DND-41 (cell line): ENCODE measurements around the gene KITLG.
"Not testable (repeated sequence)": the region's sequence is repeated elsewhere in the genome, so short reads cannot be mapped to it uniquely, and the experiment has no call there.

ENCODE experiments used
- ATAC-seq: fragments of 200-7000 bp; cut with Tn5 transposase; 3 replicates; pipeline ENCODE4 v1.9.1; 2021; ENCODE audit warnings: low read depth; ENCODE audit not compliant: insufficient read depth
- DNase-seq: peaks from one replicate; pipeline ENCODE4 v3.0.0-alpha.2; 2020
- H2AFZ ChIP-seq: 2 replicates; pipeline ENCODE4 v1.6.0; 2012; ENCODE audit warnings: low read depth, low read length
- H3K27ac ChIP-seq: 2 replicates; pipeline ENCODE4 v1.5.1; 2012; ENCODE audit warnings: low read length, inconsistent platforms
- H3K27me3 ChIP-seq: fragments of 200-600 bp; sonication (generic); 2 replicates; pipeline ENCODE4 v1.6.0; 2012; ENCODE audit warnings: low read length, mild to moderate bottlenecking, inconsistent platforms; ENCODE audit not compliant: insufficient read depth, poor library complexity
- H3K36me3 ChIP-seq: 2 replicates; pipeline ENCODE4 v1.5.1; 2012; ENCODE audit warnings: low read length, inconsistent platforms; ENCODE audit not compliant: insufficient read depth
- H3K4me1 ChIP-seq: 2 replicates; pipeline ENCODE4 v1.5.1; 2012; ENCODE audit warnings: mild to moderate bottlenecking, low read length; ENCODE audit not compliant: insufficient read depth
- H3K4me2 ChIP-seq: 2 replicates; pipeline ENCODE4 v1.6.0; 2012; ENCODE audit warnings: mild to moderate bottlenecking, moderate library complexity, low read length, inconsistent platforms; ENCODE audit not compliant: insufficient read depth
- H3K4me3 ChIP-seq, 2 experiments: fragments of 200-600 bp in 1 of 2; shearing (Covaris generic) in 1 of 2; 2 replicates each; pipeline ENCODE4 v1.5.1; 2012 to 2016; ENCODE audit warnings: inconsistent platforms in 2 of 2, low read length in 2 of 2, mild to moderate bottlenecking in 2 of 2, low read depth in 1 of 2, moderate library complexity in 1 of 2
- H3K79me2 ChIP-seq: 2 replicates; pipeline ENCODE4 v1.6.0; 2012; ENCODE audit warnings: low read length, inconsistent platforms; ENCODE audit not compliant: insufficient read depth
- H3K9ac ChIP-seq: 2 replicates; pipeline ENCODE4 v1.6.0; 2012; ENCODE audit warnings: low read depth, mild to moderate bottlenecking, inconsistent platforms, low read length, moderate library complexity
- H3K9me3 ChIP-seq: 2 replicates; pipeline ENCODE4 v1.5.1; 2012; ENCODE audit warnings: low read length, moderate library complexity, mild to moderate bottlenecking, inconsistent platforms; ENCODE audit not compliant: insufficient read depth, severe bottlenecking
- H4K20me1 ChIP-seq: 2 replicates; pipeline ENCODE4 v1.6.0; 2012; ENCODE audit warnings: low read length; ENCODE audit not compliant: insufficient read depth
- EZH2 ChIP-seq: IDR thresholded peaks from 3 replicates; pipeline ENCODE4 v1.6.1; 2012; ENCODE audit warnings: borderline replicate concordance, low read depth, mild to moderate bottlenecking, moderate library complexity, low read length, inconsistent platforms; ENCODE audit not compliant: severe bottlenecking
- TF ChIP-seq, protein P1 (sequence below): IDR thresholded peaks from 2 replicates; pipeline ENCODE4 v1.5.1; 2012; ENCODE audit warnings: borderline replicate concordance, low read length, moderate library complexity, mild to moderate bottlenecking; ENCODE audit not compliant: poor library complexity, severe bottlenecking; ENCODE audit errors: extremely low read depth

The KITLG gene

DNA sequence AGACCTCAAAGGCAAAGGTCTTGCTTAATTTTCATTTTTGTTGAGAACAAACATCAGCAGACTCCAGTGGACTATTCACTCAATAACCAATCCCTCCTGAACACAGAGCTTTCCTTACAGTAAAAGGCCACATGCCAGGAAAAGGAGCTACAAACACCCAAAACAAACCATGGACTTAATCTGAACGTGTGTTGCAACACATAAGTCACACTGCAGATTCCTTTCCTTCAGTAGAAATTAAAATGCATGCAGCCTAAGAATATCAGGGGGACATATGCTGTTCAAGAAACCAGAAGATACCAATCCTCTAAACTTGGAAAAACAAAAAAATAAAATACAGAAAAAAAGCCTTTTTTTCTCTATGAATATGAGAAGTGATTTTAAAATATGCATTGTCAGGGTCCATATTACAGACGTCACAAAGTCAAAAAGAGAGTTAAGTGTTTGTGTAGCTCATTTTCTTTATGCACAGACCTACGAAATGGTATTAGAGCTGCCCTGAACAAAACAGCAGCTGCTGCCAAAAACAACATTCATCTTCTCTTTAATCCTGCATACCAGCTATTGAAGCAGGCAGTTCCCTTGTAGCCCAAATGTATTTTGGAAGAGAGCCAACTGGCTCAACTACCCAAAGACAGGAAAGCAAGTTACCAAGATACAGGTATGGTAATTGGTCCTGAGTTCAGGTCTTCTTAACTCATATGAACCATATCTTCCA is 26.2 kb downstream of the KITLG start:
- ATAC-seq (no peak), DNase-seq (no peak)
- H3K9me3 ChIP-seq, result no peaks in the 10 kb centered on the region
- H3K36me3 ChIP-seq, result no peaks in the 10 kb centered on the region
- H3K27ac ChIP-seq, result no peak overlapping the region
- no peaks in the 10 kb centered on the region for H3K4me1 ChIP-seq
- no peaks in the 10 kb centered on the region for H4K20me1 ChIP-seq
- no peak overlapping the region for H3K4me3 ChIP-seq
- H2AFZ ChIP-seq, result no peak overlapping the region
- no peaks in the 10 kb centered on the region for H3K27me3 ChIP-seq
- no peaks in the 10 kb centered on the region for H3K79me2 ChIP-seq
- H3K4me2 ChIP-seq, result no peak overlapping the region
- H3K9ac ChIP-seq, result no peak overlapping the region
- TF ChIP-seq EZH2, result no peak
- TF ChIP-seq, protein P1, sequence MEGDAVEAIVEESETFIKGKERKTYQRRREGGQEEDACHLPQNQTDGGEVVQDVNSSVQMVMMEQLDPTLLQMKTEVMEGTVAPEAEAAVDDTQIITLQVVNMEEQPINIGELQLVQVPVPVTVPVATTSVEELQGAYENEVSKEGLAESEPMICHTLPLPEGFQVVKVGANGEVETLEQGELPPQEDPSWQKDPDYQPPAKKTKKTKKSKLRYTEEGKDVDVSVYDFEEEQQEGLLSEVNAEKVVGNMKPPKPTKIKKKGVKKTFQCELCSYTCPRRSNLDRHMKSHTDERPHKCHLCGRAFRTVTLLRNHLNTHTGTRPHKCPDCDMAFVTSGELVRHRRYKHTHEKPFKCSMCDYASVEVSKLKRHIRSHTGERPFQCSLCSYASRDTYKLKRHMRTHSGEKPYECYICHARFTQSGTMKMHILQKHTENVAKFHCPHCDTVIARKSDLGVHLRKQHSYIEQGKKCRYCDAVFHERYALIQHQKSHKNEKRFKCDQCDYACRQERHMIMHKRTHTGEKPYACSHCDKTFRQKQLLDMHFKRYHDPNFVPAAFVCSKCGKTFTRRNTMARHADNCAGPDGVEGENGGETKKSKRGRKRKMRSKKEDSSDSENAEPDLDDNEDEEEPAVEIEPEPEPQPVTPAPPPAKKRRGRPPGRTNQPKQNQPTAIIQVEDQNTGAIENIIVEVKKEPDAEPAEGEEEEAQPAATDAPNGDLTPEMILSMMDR, result no peak

GRCh38 chr12:88552610-88553079 is 27.6 kb downstream of the KITLG start:
- H3K9me3 ChIP-seq, result no peaks in the 10 kb centered on the region
- H3K36me3 ChIP-seq, result no peaks in the 10 kb centered on the region
- no peaks in the 10 kb centered on the region for H3K4me1 ChIP-seq
- H3K4me2 ChIP-seq, result no peak overlapping the region
- DNase-seq (no peak), ATAC-seq (no peak)
- H4K20me1 ChIP-seq, result no peaks in the 10 kb centered on the region
- no peak overlapping the region for H3K9ac ChIP-seq
- H3K27ac ChIP-seq, result no peak overlapping the region
- no peak overlapping the region for H3K4me3 ChIP-seq
- H3K79me2 ChIP-seq, result no peaks in the 10 kb centered on the region
- TF ChIP-seq, protein P1, result no peak
- no peak for TF ChIP-seq EZH2
- H3K27me3 ChIP-seq, result no peaks in the 10 kb centered on the region
- H2AFZ ChIP-seq, result no peak overlapping the region

- Histone ChIP-seq H3K9me3 (no peaks in the 10 kb centered on the region), H3K27me3 (no peaks in the 10 kb centered on the region), H3K27ac (no peak overlapping the region), H2AFZ (no peak overlapping the region), H3K4me1 (no peaks in the 10 kb centered on the region), H3K36me3 (no peaks in the 10 kb centered on the region), H3K4me2 (no peak overlapping the region), H4K20me1 (no peaks in the 10 kb centered on the region), H3K4me3 (no peak overlapping the region), H3K79me2 (no peaks in the 10 kb centered on the region), H3K9ac (no peak overlapping the region)
- TF ChIP-seq EZH2, result no peak
- TF ChIP-seq, protein P1, result no peak
- ATAC-seq (no peak), DNase-seq (no peak)
Observed at GRCh38 chr12:88549929-88550328, 30.3 kb downstream of the KITLG start.

DNA sequence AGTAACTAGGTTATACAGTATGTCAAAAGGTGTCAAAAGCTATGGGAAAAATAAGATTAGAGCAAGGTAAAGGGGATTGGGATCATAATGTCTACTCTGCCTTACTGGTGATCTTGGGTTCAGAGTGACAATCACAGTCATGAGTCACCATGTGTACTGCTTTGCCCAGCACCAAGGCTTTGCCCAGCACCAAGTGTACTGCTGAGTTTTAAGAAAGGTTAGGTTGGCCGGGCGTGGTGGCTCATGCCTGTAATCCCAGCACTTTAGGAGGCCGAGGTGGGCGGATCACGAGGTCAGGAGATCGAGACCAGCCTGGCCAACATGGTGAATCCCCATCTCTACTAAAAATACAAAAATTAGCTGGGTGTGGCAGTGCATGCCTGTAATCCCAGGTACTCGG is 32.3 kb downstream of the KITLG start:
- H3K4me3 ChIP-seq, H3K9me3 ChIP-seq, H3K27me3 ChIP-seq, ATAC-seq, H3K4me2 ChIP-seq, H3K9ac ChIP-seq, DNase-seq, H2AFZ ChIP-seq, H3K79me2 ChIP-seq, H3K36me3 ChIP-seq, H4K20me1 ChIP-seq, H3K27ac ChIP-seq, H3K4me1 ChIP-seq: not testable (repeated sequence)
